Right forelimb (tissue), 1 donor: ENCODE data around the gene TSHZ2.

ENCODE experiments used
- DNase-seq: peaks from one replicate; pipeline ENCODE4 v3.0.0-alpha.2; 2018

The TSHZ2 gene

GRCh38 chr20:53069132-53069531 is 97.0 kb downstream of the TSHZ2 start:
- DNase-seq, result no peak

GRCh38 chr20:53070224-53070623 is 98.1 kb downstream of the TSHZ2 start:
- DNase-seq, result no peak

- DNase-seq, result no peak
These were observed 98.7 kb downstream of the TSHZ2 start for GRCh38 chr20:53070706-53071392.

- no peak for DNase-seq
These were observed 99.7 kb downstream of the TSHZ2 start for GRCh38 chr20:53071833-53072232.

- DNase-seq, result no peak
These were observed 100.9 kb downstream of the TSHZ2 start for GRCh38 chr20:53072923-53073579.

- DNase-seq, result no peak
These were observed 101.7 kb downstream of the TSHZ2 start for GRCh38 chr20:53073636-53074415.

- DNase-seq, result no peak
These were observed 102.7 kb downstream of the TSHZ2 start for GRCh38 chr20:53074811-53075314.

GRCh38 chr20:53076668-53077067 is 104.5 kb downstream of the TSHZ2 start:
- DNase-seq, result no peak

GRCh38 chr20:53077373-53078205 is 105.4 kb downstream of the TSHZ2 start:
- DNase-seq, result no peak

- DNase-seq, result no peak
These were observed 106.6 kb downstream of the TSHZ2 start for GRCh38 chr20:53078761-53079160.

- DNase-seq, result no peak
These were observed 107.1 kb downstream of the TSHZ2 start for GRCh38 chr20:53079261-53079691.

GRCh38 chr20:53079828-53080686 is 107.9 kb downstream of the TSHZ2 start:
- DNase-seq, result no peak

GRCh38 chr20:53080687-53080962 is 108.5 kb downstream of the TSHZ2 start:
- no peak for DNase-seq

GRCh38 chr20:53080969-53081871 is 109.1 kb downstream of the TSHZ2 start:
- DNase-seq, result no peak

- no peak for DNase-seq
These were observed 110.0 kb downstream of the TSHZ2 start for GRCh38 chr20:53081916-53082863.

- no peak for DNase-seq
These were observed 111.3 kb downstream of the TSHZ2 start for GRCh38 chr20:53083411-53083810.

- DNase-seq, result no peak
These were observed 112.3 kb downstream of the TSHZ2 start for GRCh38 chr20:53084408-53084997.

GRCh38 chr20:53085720-53086119 is 113.6 kb downstream of the TSHZ2 start:
- no peak for DNase-seq
